HepG2 (cell line): ENCODE results near the gene CUL7. TPM values are rescaled to one million over a fixed set of nuclear protein-coding genes. Genes with fewer than 3 reads are reported as not detected.
A peak's percentile ranks its signal among the peaks of the same experiment; 100 is the strongest.

ENCODE experiments used
- AGO2 ChIP-seq: fragments of 200-400 bp; formaldehyde crosslinking; optimal IDR thresholded peaks from 2 replicates; pipeline ENCODE3; 2017; ENCODE audit warnings: mild to moderate bottlenecking, low read depth, low read length, moderate library complexity
- ATAD3A ChIP-seq: sonication (generic); formaldehyde crosslinking; IDR thresholded peaks from 2 replicates; pipeline ENCODE4 v1.4.0; 2020; ENCODE audit warnings: missing genetic modification reagents
- CSRNP2 ChIP-seq: sonication (generic); formaldehyde crosslinking; conservative IDR thresholded peaks from 2 replicates; pipeline ENCODE4 v1.8.0; 2022; ENCODE audit warnings: low read depth, missing genetic modification reagents
- HMGXB4 ChIP-seq, 2 experiments: sonication (generic) in 1 of 2; formaldehyde crosslinking in 1 of 2; IDR thresholded peaks; 2 replicates each; pipeline versions ENCODE4 v1.4.0 to v1.6.1; 2018 to 2020; ENCODE audit warnings: missing genetic modification reagents in 2 of 2, borderline replicate concordance in 1 of 2, low read depth in 1 of 2, mild to moderate bottlenecking in 1 of 2, missing biosample characterization in 1 of 2
- MAZ ChIP-seq, 2 experiments: sonication (generic) in 1 of 2; formaldehyde crosslinking in 1 of 2; IDR thresholded peaks; 2 replicates each; pipeline versions ENCODE4 v1.5.0 to v1.6.1; 2012 to 2020; ENCODE audit warnings: low read depth in 2 of 2, mild to moderate bottlenecking in 2 of 2, borderline replicate concordance in 1 of 2, improper control_type of control experiment in 1 of 2, low read length in 1 of 2, missing genetic modification reagents in 1 of 2, moderate library complexity in 1 of 2
- ZFP41 ChIP-seq: sonication (generic); formaldehyde crosslinking; IDR thresholded peaks from 2 replicates; pipeline ENCODE4 v1.4.0; 2020; ENCODE audit warnings: mild to moderate bottlenecking, missing genetic modification reagents, borderline replicate concordance
- ZNF367 ChIP-seq: sonication (generic); formaldehyde crosslinking; IDR thresholded peaks from 2 replicates; pipeline ENCODE4 v1.4.0; 2020; ENCODE audit warnings: missing genetic modification reagents, borderline replicate concordance
- ZNF530 ChIP-seq: sonication (generic); formaldehyde crosslinking; IDR thresholded peaks from 2 replicates; pipeline ENCODE4 v1.5.0; 2020; ENCODE audit warnings: low read depth, mild to moderate bottlenecking, missing genetic modification reagents
- ZSCAN20 ChIP-seq: sonication (generic); formaldehyde crosslinking; IDR thresholded peaks from 2 replicates; pipeline ENCODE4 v1.4.0; 2020; ENCODE audit warnings: missing genetic modification reagents, mild to moderate bottlenecking, borderline replicate concordance
- polyA plus RNA-seq, 8 experiments: library from polyadenylated mRNA; depleted of rRNA in 3 of 8; stranded (reverse) in 7 of 8; unstranded in 1 of 8; fragments of >200 nt; fragmentation: Illumina TruSeq in 4 of 8; extraction: Trizol in 4 of 8; gene quantifications; 2 replicates each; pipeline versions ENCODE4 v1.2.1 to v1.2.3, GENCODE V29; 2011 to 2016; ENCODE audit warnings: low read depth in 4 of 8, missing spikeins in 1 of 8, mixed read lengths in 1 of 8; ENCODE audit not compliant: insufficient read depth in 1 of 8
- total RNA-seq, 5 experiments: library from RNA; depleted of rRNA; stranded (reverse); fragments of >200 nt; fragmentation: Illumina TruSeq; extraction: Trizol; gene quantifications; 2 replicates each; pipeline ENCODE4 v1.2.3, GENCODE V29; 2016; ENCODE audit warnings: low read depth in 1 of 5
- TF ChIP-seq, protein P1 (sequence below), 2 experiments: sonication (generic) in 1 of 2; formaldehyde crosslinking in 1 of 2; IDR thresholded peaks; 2 replicates each; pipeline versions ENCODE4 v1.4.0 to v1.6.1; 2016 to 2020; ENCODE audit warnings: borderline replicate concordance in 1 of 2, low read depth in 1 of 2, mild to moderate bottlenecking in 1 of 2, missing genetic modification reagents in 1 of 2
- TF ChIP-seq, protein P2 (sequence below): sonication (generic); formaldehyde crosslinking; IDR thresholded peaks from 2 replicates; pipeline ENCODE4 v1.8.1; 2022; ENCODE audit warnings: low read depth, mild to moderate bottlenecking, missing genetic modification reagents
- TF ChIP-seq, protein P3 (sequence below): sonication (generic); formaldehyde crosslinking; conservative IDR thresholded peaks from 2 replicates; pipeline ENCODE4 v1.8.0; 2022; ENCODE audit warnings: missing genetic modification reagents

The CUL7 gene
- total and polyA plus RNA-seq, 2 of the 13 experiments (the other 11 are each of a cell fraction or from before 2014, with no cell fraction given) = 32.0 to 60.7 TPM

GRCh38 chr6:43076464-43077332 lies 23.0 kb upstream of the CUL7 start (continued):
- TF ChIP-seq CSRNP2 (CRISPR knock-in tag) = no peak
- peak; percentile 61 to 86; a peak in 3 of 4 replicates for TF ChIP-seq HMGXB4 (CRISPR knock-in tag; IDR thresholded peaks at IDR 0.05; ENCODE audit: borderline replicate concordance in 1 of 2, low read depth in 1 of 2)
- TF ChIP-seq MAZ (IDR thresholded peaks at IDR 0.05; ENCODE audit: borderline replicate concordance, low read depth, low read length) = no peak
- peak; percentile 53 for TF ChIP-seq MAZ (CRISPR knock-in tag; IDR thresholded peaks at IDR 0.05; ENCODE audit: low read depth)
- TF ChIP-seq, protein P1, sequence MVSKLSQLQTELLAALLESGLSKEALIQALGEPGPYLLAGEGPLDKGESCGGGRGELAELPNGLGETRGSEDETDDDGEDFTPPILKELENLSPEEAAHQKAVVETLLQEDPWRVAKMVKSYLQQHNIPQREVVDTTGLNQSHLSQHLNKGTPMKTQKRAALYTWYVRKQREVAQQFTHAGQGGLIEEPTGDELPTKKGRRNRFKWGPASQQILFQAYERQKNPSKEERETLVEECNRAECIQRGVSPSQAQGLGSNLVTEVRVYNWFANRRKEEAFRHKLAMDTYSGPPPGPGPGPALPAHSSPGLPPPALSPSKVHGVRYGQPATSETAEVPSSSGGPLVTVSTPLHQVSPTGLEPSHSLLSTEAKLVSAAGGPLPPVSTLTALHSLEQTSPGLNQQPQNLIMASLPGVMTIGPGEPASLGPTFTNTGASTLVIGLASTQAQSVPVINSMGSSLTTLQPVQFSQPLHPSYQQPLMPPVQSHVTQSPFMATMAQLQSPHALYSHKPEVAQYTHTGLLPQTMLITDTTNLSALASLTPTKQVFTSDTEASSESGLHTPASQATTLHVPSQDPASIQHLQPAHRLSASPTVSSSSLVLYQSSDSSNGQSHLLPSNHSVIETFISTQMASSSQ (IDR thresholded peaks at IDR 0.05; ENCODE audit: low read depth) = no peak
- TF ChIP-seq, protein P1 (CRISPR knock-in tag; IDR thresholded peaks at IDR 0.05; ENCODE audit: borderline replicate concordance) = 0 out of 2 replicates have a peak, but pooled peaks have one; percentile 15
- 0 out of 2 replicates have a peak, but pooled peaks have one; percentile 67 for TF ChIP-seq ZSCAN20 (CRISPR knock-in tag)
- no peak for TF ChIP-seq ZFP41
- TF ChIP-seq, protein P2, sequence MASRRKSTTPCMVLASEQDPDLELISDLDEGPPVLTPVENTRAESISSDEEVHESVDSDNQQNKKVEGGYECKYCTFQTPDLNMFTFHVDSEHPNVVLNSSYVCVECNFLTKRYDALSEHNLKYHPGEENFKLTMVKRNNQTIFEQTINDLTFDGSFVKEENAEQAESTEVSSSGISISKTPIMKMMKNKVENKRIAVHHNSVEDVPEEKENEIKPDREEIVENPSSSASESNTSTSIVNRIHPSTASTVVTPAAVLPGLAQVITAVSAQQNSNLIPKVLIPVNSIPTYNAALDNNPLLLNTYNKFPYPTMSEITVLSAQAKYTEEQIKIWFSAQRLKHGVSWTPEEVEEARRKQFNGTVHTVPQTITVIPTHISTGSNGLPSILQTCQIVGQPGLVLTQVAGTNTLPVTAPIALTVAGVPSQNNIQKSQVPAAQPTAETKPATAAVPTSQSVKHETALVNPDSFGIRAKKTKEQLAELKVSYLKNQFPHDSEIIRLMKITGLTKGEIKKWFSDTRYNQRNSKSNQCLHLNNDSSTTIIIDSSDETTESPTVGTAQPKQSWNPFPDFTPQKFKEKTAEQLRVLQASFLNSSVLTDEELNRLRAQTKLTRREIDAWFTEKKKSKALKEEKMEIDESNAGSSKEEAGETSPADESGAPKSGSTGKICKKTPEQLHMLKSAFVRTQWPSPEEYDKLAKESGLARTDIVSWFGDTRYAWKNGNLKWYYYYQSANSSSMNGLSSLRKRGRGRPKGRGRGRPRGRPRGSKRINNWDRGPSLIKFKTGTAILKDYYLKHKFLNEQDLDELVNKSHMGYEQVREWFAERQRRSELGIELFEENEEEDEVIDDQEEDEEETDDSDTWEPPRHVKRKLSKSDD = no peak
- no peak; the same call in 1 of the 2 replicates for TF ChIP-seq ZNF367 (CRISPR knock-in tag)
- TF ChIP-seq ZNF530 (CRISPR knock-in tag) = peak; percentile 33; the same call in 1 of the 2 replicates
- TF ChIP-seq AGO2 = peak; percentile 73
- no peak for TF ChIP-seq ATAD3A (CRISPR knock-in tag)
- TF ChIP-seq, protein P3, sequence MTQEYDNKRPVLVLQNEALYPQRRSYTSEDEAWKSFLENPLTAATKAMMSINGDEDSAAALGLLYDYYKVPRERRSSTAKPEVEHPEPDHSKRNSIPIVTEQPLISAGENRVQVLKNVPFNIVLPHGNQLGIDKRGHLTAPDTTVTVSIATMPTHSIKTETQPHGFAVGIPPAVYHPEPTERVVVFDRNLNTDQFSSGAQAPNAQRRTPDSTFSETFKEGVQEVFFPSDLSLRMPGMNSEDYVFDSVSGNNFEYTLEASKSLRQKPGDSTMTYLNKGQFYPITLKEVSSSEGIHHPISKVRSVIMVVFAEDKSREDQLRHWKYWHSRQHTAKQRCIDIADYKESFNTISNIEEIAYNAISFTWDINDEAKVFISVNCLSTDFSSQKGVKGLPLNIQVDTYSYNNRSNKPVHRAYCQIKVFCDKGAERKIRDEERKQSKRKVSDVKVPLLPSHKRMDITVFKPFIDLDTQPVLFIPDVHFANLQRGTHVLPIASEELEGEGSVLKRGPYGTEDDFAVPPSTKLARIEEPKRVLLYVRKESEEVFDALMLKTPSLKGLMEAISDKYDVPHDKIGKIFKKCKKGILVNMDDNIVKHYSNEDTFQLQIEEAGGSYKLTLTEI (CRISPR knock-in tag) = no peak
